ENCODE measurements around the gene KBTBD13.
"Not testable (repeated sequence)": the region's sequence is repeated elsewhere in the genome, so short reads cannot be mapped to it uniquely, and the experiment has no call there.

KBTBD13 gene

DNA sequence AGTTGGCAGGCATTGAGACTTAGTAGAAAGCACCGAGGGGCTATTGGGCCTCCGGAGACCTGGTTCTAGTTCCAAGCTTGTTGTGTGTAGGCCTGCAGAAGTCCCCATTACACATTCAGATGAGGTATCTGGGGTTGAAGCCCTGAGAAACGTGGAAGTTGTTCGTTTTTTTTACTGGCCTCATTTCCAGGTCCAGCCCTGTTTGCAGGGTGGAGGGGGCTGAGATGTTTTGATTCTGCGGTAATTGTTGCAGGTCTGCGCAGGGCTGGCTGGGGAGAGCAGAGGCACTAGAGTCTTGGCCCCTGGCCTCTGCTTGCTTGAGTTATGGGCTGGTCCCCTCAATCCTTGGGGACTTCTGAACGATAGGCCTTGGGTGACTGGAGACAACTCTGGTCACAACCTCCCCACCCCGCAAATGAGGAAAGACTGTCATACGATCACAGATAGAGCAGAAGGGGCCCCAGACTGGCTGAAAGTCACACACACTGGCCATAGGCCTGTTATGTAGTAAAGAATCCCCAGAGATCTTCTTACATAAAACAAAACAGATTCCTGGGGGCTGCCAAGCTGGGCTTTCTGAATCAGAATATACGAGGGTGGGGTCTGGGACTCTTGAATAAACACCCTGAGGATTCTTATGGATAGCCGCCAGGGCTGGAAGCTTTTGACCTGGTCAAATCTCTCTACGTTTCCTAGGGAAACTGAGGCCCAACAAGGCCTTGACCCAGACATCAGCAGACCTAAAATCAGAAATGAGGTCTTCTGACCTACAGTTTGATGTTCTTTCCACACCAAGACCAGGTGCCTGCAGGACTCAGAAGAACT lies 15.6 kb downstream of the KBTBD13 start:
- no peak for DNase-seq

DNA sequence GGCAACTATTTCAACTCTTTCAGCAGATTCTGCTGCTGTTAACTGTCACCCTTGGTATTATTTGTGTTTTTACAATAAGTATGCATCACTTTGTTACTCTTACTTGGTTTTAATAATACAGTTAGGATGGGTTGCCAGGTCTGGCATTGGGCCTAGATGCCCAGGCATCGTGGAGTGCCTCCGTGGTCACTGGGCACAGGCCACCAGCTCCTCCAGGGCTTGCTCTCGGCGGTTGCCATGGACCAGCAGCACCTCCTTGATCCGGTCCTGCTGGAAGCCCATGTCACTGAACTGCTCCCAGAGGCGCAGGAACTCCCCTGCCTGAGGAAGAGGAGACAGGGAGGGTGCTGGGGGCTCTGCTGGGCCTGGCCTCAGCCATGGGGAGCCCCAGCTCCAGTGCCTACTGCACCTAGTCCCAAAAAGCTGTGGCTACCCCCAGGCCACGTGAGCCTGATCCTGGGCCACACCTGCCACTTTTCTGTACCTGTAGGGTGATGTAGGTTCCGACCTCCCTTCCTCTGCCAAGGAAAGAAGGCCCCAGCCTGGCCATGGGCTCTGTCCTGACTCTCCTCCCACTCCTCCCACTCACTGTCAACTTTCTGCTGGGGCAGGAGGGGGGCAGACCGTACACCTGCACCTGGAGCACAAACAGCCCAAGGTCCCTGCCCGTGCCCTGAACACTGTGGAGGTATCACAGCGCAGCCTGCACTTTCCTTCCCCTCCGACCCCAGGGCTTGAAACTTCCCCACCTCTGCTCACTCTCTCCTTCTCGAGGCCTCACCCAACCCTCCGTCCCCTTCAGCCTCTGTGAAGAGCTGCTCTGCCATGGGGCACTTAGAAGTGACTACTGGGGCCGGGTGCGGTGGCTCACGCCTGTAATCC lies 16.6 kb downstream of the KBTBD13 start:
- no peak for DNase-seq

DNA sequence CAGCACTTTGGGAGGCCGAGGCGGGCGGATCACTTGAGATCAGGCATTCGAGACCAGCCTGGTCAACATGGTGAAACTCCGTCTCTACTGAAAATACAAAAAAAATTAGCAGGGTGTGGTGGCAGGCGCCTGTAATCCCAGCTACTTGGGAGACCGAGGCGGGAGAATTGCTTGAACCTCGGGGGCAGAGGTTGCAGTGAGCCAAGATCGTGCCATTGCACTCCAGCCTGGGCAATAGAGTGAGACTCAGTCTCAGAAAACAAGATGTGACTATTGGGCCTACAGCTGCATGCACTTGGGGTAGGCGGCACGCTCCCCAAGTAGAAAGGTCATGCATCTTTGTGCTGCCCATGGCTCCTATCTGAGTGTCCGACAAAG lies 17.2 kb downstream of the KBTBD13 start:
- not testable (repeated sequence) for DNase-seq

DNA sequence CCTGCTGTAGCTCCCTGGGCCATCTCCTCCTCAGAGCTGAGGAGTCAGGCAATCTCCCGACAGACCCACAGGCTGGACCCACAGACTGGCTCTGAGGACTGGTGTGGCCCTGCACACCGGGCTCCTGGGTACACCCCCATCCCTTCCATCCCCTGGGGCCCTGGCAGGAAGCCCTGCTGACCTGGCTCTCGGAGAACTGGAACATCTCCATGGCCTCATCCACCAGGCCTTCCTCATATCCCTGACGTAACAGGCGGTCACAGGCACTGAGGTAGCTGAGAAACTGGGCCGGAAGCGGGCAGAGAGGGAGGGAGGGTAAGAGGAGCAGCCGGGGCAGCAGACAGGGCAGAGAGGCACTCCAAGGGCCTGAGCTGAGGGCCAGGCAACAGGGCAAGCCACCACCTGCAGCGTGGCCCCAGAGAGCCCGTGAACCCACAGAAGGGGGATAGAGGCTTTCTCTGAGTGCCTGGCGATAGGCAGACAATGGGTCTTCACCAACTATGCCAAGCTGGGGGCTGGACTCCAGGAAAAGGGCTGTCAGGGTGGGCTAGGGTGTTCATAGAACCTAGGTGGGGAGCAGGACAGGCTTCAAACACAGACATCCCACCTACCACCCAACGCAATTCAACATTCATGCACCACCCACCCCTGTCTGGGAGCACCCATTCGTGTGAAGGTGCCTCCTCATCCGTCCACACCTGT lies 17.9 kb downstream of the KBTBD13 start:
- DNase-seq, result no peak

DNA sequence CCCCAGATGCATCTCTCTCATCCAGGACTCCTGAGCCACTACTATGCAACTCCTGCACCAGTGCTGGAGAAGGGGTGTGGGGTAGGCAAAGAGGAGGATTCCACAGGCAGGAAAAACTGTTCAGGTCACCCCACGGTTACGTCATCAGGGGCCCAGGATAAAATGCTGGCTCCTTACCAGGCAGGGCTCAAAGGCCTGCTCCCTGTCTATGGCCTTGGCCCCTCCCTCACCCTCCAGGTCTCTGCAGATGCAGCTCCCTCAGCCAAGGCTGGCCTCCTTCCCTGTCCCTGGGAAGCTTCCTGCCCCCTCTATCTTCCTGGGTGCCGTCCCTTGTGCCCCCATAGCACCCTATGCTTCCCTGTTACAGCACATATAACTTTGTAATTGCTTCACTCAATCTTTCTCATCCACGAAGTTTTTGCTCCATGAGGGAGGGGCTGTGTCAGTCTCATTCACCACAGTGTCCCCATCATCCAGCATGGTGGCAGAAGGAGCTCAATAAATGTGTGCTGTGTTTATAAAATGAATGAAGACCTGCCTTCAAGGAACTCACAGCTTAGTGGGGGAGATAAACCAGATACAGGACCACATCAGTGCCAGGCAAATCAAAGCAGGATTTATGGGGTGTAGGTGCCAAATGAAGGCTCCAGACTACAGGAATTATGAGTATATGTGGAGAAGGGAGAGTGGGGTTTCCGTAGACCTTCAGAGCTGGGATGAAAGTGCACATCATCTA lies 18.6 kb downstream of the KBTBD13 start:
- DNase-seq, result no peak

DNA sequence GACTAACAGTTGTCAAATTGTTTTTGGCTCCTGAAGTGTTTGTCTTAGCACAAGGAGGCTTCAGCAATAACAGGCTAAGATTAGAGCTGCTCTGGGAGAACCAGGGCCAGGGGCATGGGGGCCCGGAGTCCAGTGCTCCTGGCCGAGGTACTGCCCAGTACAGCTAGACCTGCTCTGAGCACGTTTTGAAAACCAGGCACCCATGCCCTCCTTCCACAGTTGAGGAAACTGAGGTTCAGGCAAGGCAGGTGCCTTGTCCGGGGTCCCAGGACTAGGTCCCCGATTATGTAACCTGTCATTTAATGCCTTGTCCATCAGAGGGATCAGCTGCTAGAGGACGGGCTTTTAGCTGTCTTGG lies 19.2 kb downstream of the KBTBD13 start:
- no peak for DNase-seq

DNA sequence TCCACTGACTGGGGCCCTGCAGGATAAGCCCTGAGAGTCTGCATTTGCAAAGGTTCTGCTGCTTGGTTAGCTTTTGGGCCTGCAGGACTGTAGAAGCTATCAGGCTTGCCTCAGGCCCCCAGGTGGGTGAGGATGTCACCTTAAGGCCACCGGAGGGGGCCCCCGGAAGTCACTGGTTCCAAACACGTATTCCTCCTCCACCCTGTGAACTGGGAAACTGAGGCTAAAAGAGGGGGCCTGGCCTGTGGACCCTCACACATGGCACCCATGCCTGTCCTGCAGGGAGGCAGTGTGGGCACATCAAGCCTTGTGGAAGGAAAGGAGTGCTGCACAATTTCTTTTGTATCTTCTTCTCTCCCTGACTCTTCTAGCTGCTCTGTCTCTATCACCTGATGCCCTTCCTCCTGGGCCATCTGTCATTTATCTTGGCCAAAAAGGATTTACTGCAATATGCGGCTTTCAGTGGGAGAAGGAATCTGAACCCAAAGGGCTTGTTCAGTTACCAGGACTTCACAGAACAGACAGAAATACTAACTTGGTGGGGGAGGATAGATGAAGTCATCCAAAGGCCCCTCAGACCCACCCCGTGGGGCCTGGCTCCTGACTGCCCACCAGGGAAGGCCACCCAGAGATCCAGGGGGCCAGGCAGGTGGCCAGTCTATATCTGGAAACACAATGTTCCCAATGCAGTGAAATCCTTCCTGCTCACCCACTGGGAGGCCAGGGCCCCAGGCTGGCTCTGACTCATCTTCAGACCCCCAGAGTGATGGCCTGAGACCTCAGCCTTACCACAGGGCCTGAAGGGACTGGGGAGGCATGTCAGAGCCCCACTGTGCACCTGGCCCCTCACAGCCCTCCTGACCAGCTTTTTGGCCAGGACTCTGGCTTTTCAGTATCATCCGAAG lies 20.2 kb downstream of the KBTBD13 start:
- no peak for DNase-seq

DNA sequence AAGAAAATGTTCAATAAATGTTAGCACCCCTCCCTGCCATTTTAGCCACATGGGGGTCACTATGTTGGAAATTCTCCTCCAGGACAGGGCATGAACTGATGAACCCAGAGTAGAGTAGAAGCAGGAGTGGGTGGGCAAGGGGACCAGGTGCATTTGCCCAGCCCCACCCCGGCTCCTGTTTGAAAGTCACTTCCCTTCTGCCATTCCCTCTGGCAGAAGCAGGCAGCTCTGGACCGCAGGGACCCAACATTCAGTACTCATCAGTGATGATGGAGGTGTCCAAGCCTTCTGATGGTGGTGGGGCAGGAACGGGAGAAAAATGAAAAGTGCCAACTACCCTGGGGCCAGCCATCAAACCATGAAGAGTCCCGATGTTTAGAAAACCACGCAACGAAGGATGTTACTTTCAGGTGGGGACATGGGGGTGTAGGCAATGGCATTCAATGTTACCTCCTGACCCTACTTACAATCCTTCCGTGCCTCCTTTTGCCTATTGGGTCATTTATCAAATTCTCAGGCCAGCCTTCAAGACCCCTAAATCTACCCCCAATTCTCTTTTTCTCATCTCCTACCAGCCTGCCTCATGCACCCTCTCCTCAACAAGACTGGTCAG lies 21.2 kb downstream of the KBTBD13 start:
- DNase-seq, result no peak

DNA sequence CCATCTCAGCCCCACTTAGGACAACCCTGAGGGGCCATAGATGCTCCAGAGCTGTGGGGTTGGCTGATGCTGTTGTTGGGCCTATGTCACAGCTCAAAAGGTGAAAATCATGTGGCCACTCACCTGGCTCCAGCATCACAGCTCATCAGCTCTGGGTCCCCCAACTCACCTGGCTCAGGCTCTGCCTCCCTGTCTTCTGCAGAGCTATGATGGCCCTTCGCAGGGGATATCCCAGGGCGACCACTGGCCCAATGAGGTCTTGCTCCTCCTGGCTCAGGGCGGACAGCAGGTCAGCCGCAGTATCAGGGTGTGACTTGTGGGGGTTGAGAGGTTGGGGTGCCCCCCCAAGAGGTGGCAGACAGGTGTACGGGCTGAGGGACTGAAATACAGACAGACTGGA lies 22.8 kb downstream of the KBTBD13 start:
- DNase-seq, result no peak

DNA sequence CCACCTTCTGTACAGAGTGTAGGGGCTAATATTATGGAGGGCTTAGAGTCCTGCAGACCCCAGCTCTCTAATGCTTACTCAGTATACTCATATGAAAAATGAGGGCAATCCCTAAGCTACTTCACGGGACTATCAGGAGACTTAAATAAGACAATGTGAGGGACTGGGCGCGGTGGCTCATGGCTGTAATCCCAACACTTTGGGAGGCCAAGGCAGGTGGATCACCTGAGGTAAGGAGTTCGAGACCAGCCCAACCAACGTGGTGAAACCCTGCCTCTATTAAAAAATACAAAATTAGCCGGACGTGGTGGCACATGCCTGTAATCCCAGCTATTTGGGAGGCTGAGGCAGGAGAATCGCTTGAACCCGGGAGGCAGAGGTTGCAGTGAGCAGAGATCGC lies 23.3 kb downstream of the KBTBD13 start:
- DNase-seq, result not testable (repeated sequence)

DNA sequence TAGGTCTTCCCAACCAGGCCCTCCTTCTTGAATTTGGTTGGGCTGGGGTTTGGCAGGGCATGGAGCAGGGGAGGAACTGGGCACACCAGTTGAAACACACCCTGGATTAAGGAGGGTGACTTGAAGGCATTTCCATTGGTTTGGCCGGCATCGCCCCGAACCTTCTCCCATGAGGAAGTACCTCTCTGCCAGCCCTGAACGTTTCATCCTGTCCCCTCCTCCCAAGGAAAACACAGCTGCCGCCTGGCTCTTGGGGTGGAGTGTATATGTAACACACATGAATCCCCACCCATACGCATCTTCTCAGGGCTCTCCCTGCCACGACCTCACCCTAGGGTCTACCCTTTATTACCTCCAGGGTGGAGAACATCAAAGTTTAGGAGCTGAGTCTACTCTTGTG lies 23.9 kb downstream of the KBTBD13 start:
- DNase-seq, result no peak

DNA sequence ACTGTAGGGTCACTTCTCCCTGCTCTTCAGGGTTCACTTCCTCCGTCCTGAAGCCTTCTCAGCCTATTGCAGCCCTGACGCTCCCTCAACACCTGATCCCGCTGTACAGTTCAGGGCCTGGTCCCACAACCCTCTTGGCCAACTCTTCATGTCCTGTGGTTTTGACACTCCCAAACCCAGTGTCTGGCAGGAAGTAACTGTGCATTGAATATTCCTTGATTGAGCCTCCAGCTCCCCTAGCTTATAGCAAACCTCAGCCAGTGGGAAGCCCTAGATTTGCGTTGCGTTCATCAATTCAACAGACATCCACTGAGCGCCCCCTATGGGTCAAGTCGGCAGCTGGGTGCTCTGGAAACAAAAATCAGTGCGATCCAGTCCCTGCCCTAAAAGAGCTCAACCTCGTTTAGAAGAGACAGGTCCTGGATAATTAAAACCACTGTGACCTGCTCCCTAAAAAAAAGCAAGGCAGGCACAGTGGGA lies 24.9 kb downstream of the KBTBD13 start:
- DNase-seq, result no peak

DNA sequence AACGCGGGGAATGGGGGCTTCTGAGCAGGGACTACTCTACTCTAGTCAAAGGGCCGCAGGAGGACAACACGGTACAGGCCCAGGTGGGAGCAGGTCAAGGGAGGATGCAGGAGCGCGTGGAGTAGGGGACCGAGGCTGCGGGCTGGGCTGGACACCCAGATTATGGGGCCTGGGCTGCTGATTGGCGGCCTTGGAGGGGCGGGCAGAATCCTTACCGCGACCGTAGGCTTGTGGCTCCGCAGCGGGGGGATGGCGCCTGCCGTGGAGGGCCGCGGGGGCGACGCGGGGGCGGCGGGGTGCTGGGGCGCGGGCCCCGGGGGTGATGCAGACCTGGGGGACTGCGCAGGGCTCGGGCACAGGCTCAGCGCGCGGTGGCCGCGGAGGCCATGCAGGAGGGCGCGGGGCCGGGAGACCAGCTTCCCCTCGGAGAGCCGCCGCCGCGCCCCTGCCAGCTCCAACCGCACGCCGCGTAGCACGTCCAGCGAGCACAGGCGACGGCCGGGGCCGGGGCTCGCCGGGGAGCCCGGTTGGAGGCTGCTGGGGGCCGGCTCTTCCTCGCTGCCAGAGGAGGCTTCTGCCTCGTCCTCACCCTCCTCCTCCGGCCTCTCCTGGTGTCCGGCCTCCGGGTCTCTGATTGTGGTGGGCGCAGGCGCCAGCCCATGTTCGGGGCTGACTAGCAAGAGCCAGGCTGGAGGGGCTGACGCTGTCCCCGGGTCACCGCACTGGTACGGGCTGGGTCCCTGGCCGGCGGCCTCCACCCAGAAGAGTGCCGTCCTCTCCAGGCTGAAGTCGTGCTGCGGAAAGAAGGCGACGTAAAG lies 25.6 kb downstream of the KBTBD13 start:
- DNase-seq, result no peak

DNA sequence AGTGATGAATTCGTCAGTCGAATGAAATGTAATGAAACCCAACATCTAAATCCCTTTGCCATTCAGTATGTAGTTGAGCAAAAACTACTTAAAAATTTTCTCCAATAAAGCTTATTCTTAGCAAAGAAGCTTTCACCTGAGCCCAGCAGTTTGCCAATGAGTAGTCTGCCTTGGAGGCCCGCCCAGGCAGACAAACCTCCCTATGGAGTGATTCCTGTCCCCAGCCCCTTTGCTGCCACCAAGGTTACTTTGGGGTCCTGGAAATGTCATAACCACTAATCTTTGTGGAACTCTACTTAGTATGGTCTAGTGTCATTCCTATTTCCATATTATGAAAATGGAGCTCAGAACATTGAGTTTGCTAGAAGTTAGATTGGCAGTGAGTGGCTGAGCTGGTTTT lies 26.4 kb downstream of the KBTBD13 start:
- DNase-seq, result no peak

DNA sequence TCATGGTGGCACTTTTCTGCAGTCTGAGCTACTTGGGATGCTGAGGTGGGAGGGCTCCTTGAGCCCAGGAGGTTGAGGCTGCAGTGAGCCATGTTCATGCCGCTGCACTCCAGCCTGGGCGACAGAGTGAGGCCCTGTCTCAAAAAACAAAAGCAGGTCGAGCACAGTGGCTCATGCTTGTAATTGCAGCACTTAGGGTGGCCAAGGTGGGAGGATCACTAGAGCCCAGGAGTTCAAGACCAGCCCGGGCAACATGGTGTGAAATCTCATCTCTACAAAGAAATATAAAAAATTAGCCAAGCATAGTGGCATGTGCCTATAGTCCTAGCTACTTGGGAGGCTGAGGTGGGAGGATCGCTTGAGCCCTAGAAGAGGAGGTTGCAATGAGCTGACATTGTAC lies 28.5 kb downstream of the KBTBD13 start:
- DNase-seq, result no peak

DNA sequence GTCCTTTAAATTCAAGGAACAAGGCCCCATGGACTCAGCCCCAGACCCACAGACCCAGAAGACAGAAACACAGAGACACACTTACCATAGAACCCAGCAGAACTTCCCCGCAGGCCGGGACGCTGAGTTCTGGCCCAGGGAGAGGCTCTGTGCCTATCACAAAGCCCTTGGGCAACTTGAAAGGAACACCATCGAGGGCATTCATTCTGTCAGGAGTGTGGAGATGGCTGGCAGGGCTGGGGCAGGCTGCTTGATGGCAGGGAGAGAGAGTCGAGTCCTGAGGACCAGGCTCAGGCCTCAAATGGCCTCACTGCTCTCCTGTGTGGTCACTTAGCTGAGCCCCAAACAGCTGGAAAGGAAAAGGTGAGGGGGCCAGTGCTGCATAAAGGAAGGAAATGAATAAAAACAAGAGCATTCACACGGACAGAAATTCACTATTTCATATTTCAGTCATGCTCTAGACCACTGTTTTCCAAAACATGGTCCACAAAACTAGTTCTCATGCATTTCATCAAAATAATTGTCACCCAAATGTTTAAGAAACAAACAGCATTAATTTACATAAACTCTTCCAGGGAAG lies 29.6 kb downstream of the KBTBD13 start:
- no peak for DNase-seq

DNA sequence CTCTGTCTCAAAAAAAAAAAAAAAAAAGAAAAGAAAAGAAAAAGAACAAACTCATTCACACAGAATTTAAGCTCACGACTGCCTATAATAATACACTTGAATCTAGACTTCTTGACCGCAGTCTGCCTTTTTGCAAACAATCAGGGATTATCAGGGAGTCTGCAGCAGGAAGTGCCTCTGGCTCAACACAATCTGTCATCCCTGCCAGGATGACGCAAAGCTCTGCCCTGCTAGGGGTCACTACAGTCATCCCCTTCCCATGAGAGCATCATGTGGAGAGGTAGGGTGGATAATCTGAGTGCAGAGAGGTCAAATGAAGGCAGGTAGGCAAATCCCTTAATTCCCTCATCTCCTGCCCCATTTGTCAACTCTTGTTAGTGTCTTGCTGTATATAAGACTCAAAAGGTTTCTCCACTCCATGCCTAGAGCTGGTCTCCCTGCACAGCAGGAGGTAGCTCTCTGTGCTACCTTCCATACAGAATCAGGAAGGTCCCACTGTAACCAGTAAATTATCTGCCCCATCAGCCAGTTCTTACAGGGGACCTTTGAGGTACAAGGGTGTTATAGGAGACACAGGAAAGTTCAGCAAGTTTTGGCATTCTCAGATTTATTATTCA lies 34.2 kb downstream of the KBTBD13 start:
- no peak for DNase-seq

DNA sequence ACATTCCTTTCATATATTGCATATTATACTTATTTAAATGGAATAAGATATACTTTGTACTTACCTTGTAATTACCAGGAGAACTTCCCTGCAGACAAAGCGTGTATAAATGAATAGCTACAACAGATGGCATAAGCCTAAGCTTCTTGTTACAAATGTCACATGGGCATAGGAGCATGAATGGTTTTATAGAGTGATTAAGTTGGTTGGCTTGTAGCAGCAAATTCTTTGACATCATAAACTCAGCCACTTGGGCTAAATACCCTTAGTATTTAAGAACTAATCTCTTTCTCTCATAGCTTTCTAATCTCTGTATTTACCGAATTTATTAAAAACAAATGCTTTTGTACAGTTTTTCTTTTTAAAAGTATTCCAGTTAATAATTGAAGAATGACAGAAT lies 38.5 kb downstream of the KBTBD13 start, which contains the start of gene UBAP1L:
Gene UBAP1L (minus strand): TSS at position 115 of the 400 bp plus-strand sequence. CDS start 8,985 bp downstream, outside the sequence.
- no peak for DNase-seq

DNA sequence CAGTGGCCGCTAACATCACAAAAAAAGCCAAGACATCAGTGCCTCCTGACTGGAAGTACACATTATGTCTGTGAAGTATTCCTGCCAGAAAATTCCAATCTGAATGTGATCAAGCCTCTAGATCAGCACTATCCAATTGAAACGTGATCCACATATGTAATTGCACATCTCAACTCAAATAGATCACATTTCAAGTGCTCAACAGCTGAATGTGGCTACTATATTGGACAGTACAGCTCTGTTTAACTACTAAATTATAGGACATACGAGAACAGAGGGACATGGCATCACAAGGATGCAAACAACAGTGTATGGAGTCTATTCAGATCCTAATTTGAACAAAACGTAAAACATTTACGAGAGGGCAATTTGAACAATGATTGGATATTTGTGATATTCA lies 39.0 kb downstream of the KBTBD13 start:
- DNase-seq, result peak; percentile 10

All from NCI-H1436 treated with DMSO at 0.1 percent for 48 hours (cell line).